HepG2 (cell line): ENCODE data around the gene EEF1A1. TPM values are rescaled to one million over a fixed set of nuclear protein-coding genes. Genes with fewer than 3 reads are reported as not detected.

Experiments
- ATAC-seq: fragments of 200-7000 bp; cut with Tn5 transposase; 3 replicates; pipeline ENCODE4 v1.9.1; 2020; ENCODE audit warnings: mild to moderate bottlenecking, moderate library complexity
- BruUV-seq: library from RNA; stranded (reverse); fragments of 400-500 nt; replicated peaks from 2 replicates; lab custom pipeline; 2021; lab: Mats Ljungman, UMichigan
- CTCF ChIA-PET: fragments of 300-600 bp; formaldehyde crosslinking; extraction: SDS; loops from one replicate; lab custom pipeline; 2021; ENCODE audit warnings: low total read pairs, inconsistent platforms, low intra/inter-chr PET ratio; lab: Yijun Ruan, JAX
- POLR2A ChIA-PET: fragments of 350-600 bp; sonication (Branson Sonifier 250); formaldehyde crosslinking; loops from one replicate; lab custom pipeline; 2020; ENCODE audit warnings: antibody characterized with exemption, inconsistent platforms; lab: Yijun Ruan, JAX
- DNase-seq: peaks from one replicate; pipeline ENCODE4 v3.0.0-alpha.2; 2015; ENCODE audit warnings: low spot score
- FAIRE-seq: peaks from 3 replicates; lab custom pipeline; 2011; peaks lifted over from hg19 to GRCh38; lab: Jason Lieb, UNC
- H2AFZ ChIP-seq: one replicate; pipeline ENCODE4 v1.6.1; 2011; ENCODE audit warnings: low read length, inconsistent platforms
- H3K27ac ChIP-seq: fragments of 300-600 bp; 3 replicates; pipeline ENCODE4 v1.8.0; 2011; ENCODE audit warnings: mixed run types, mild to moderate bottlenecking, mixed read lengths, low read length, inconsistent platforms; ENCODE audit not compliant: insufficient read depth; ENCODE audit errors: extremely low read length
- H3K27me3 ChIP-seq, 2 experiments: fragments of 200-600 bp in 1 of 2; 2 replicates in 1 of 2; 3 replicates in 1 of 2; pipeline versions ENCODE4 v1.6.0 to v1.8.0; 2011; ENCODE audit warnings: low read length in 2 of 2, mild to moderate bottlenecking in 2 of 2, moderate library complexity in 2 of 2, inconsistent platforms in 1 of 2; ENCODE audit not compliant: insufficient read depth in 2 of 2, control insufficient read depth in 1 of 2
- H3K36me3 ChIP-seq, 2 experiments: fragments of 200-600 bp in 1 of 2; replicated peaks in 1 of 2; 2 replicates in 1 of 2; 3 replicates in 1 of 2; pipeline versions ENCODE4 v1.5.1 to v1.8.0; 2011; ENCODE audit warnings: low read length in 2 of 2, inconsistent platforms in 1 of 2; ENCODE audit not compliant: insufficient read depth in 2 of 2, control insufficient read depth in 1 of 2
- H3K4me1 ChIP-seq: 2 replicates; pipeline ENCODE4 v1.5.1; 2012; ENCODE audit warnings: low read length, inconsistent platforms; ENCODE audit not compliant: insufficient read depth
- H3K4me2 ChIP-seq: 2 replicates; pipeline ENCODE4 v1.6.0; 2011; ENCODE audit warnings: low read depth, low read length, inconsistent platforms
- H3K4me3 ChIP-seq, 3 experiments: fragments of 200-600 bp in 1 of 3; sonication (generic), shearing (Covaris generic) in 1 of 3; replicated peaks in 1 of 3; 2 replicates each; pipeline ENCODE4 v1.5.1; 2011 to 2016; ENCODE audit warnings: low read length in 3 of 3, inconsistent platforms in 2 of 3, low read depth in 2 of 3, mild to moderate bottlenecking in 2 of 3, control low read depth in 1 of 3, mixed read lengths in 1 of 3; ENCODE audit not compliant: insufficient read depth in 1 of 3
- H3K79me2 ChIP-seq: one replicate; pipeline ENCODE4 v1.6.1; 2011; ENCODE audit warnings: low read length, inconsistent platforms; ENCODE audit not compliant: insufficient read depth
- H3K9ac ChIP-seq: 2 replicates; pipeline ENCODE4 v1.6.0; 2011; ENCODE audit warnings: mild to moderate bottlenecking, low read depth, low read length, inconsistent platforms; ENCODE audit not compliant: insufficient read depth
- H3K9me3 ChIP-seq: 2 replicates; pipeline ENCODE4 v1.5.1; 2012; ENCODE audit warnings: mild to moderate bottlenecking, low read length
- H4K20me1 ChIP-seq: 2 replicates; pipeline ENCODE4 v1.6.0; 2011; ENCODE audit warnings: inconsistent platforms, mild to moderate bottlenecking, low read length, moderate library complexity; ENCODE audit not compliant: insufficient read depth
- KDM4B ChIP-seq: sonication (generic); formaldehyde crosslinking; IDR thresholded peaks from 2 replicates; pipeline ENCODE4 v1.4.0; 2020; ENCODE audit warnings: missing genetic modification reagents
- RARG ChIP-seq: sonication (generic); formaldehyde crosslinking; IDR thresholded peaks from 2 replicates; pipeline ENCODE4 v1.4.0; 2020; ENCODE audit warnings: low read depth, mild to moderate bottlenecking, missing genetic modification reagents
- RCOR2 ChIP-seq: IDR thresholded peaks from 2 replicates; pipeline ENCODE4 v1.6.1; 2016; ENCODE audit warnings: missing biosample characterization, missing genetic modification reagents
- SMAD9 ChIP-seq: sonication (generic); formaldehyde crosslinking; IDR thresholded peaks from 2 replicates; pipeline ENCODE4 v1.5.1; 2020; ENCODE audit warnings: mild to moderate bottlenecking, missing genetic modification reagents
- ZNF331 ChIP-seq: sonication (generic); formaldehyde crosslinking; IDR thresholded peaks from 2 replicates; pipeline ENCODE4 v1.4.0; 2020; ENCODE audit warnings: missing genetic modification reagents
- WGBS: methylation state at CpG from one replicate; pipeline ENCODE4 v1.1.6; 2017; ENCODE audit warnings: low lambda C conversion rate; 5-methylcytosine and 5-hydroxymethylcytosine counted together
- in situ Hi-C: cut with HindIII; loops from 2 replicates; pipeline ENCODE4 v1.10.0; 2017; ENCODE audit warnings: low pct_unique_long_range_greater_than_20kb; ENCODE audit not compliant: extremely low pct_ligation_motif_present
- intact Hi-C: fragments of 100-400 bp; cut with micrococcal nuclease; formaldehyde crosslinking; loops from one replicate; pipeline ENCODE4 v1.10.0; 2022; ENCODE audit not compliant: unreplicated experiment
- polyA plus RNA-seq, 8 experiments: library from polyadenylated mRNA; depleted of rRNA in 3 of 8; stranded (reverse) in 7 of 8; unstranded in 1 of 8; fragments of >200 nt; fragmentation: Illumina TruSeq in 4 of 8; extraction: Trizol in 4 of 8; gene quantifications; 2 replicates each; pipeline versions ENCODE4 v1.2.1 to v1.2.3, GENCODE V29; 2011 to 2016; ENCODE audit warnings: low read depth in 4 of 8, missing spikeins in 1 of 8, mixed read lengths in 1 of 8; ENCODE audit not compliant: insufficient read depth in 1 of 8
- total RNA-seq, 5 experiments: library from RNA; depleted of rRNA; stranded (reverse); fragments of >200 nt; fragmentation: Illumina TruSeq; extraction: Trizol; gene quantifications; 2 replicates each; pipeline ENCODE4 v1.2.3, GENCODE V29; 2016; ENCODE audit warnings: low read depth in 1 of 5
- TF ChIP-seq, protein P1 (sequence below): IDR thresholded peaks from 2 replicates; pipeline ENCODE4 v1.6.1; 2012; ENCODE audit warnings: inconsistent platforms
- TF ChIP-seq, protein P2 (sequence below): IDR thresholded peaks from 2 replicates; pipeline ENCODE4 v1.6.1; 2018; ENCODE audit warnings: missing genetic modification reagents
- TF ChIP-seq, protein P3 (sequence below): sonication (generic); formaldehyde crosslinking; IDR thresholded peaks from 2 replicates; pipeline ENCODE4 v1.4.0; 2020; ENCODE audit warnings: missing genetic modification reagents, borderline replicate concordance
- TF ChIP-seq, protein P4 (sequence below), 2 experiments: fragments of 450-650 bp in 1 of 2; sonication (generic) in 1 of 2; formaldehyde crosslinking; IDR thresholded peaks; 2 replicates each; pipeline versions ENCODE4 v1.5.0 to v1.8.0; 2020 to 2022; ENCODE audit warnings: mild to moderate bottlenecking in 1 of 2, missing genetic modification reagents in 1 of 2
- TF ChIP-seq, protein P5 (sequence below): sonication (generic); formaldehyde crosslinking; IDR thresholded peaks from 2 replicates; pipeline ENCODE4 v1.5.0; 2020; ENCODE audit warnings: missing genetic modification reagents
- TF ChIP-seq, protein P6 (sequence below): sonication (generic); formaldehyde crosslinking; IDR thresholded peaks from 2 replicates; pipeline ENCODE4 v1.4.0; 2020; ENCODE audit warnings: missing genetic modification reagents
- TF ChIP-seq, protein P7 (sequence below): sonication (generic); formaldehyde crosslinking; IDR thresholded peaks from 2 replicates; pipeline ENCODE4 v1.9.0; 2022; ENCODE audit warnings: low read depth, missing genetic modification reagents

EEF1A1 gene
- total and polyA plus RNA-seq, 2 of the 13 experiments (the other 11 are each of a cell fraction or from before 2014, with no cell fraction given), result 13,726 to 17,172 TPM

DNA sequence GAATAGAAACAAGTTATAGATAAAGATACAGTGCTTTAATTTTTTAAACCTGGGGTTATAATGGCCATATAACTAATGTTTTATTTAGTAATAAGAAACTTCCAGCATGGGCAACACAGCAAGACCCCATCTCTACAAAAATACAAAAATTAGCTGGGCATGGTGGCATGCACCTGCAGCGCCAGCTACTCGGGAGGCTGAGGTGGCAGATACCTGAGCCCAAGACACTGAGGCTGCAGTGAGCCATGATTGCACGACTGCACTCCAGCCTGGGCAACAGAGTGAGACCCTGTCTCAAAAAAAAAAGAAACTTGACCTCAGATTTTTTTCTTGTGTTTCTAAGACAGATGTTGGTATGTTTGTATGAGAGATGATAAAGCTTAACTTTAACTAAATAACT lies 22.9 kb downstream of the EEF1A1 start:
- 95% methylated on average over 3 of the region's 3 CpGs for WGBS
- H3K36me3 ChIP-seq, result peaks cover 7 to 54% of the 10 kb centered on the region in 2 experiments
- TF ChIP-seq, protein P1, sequence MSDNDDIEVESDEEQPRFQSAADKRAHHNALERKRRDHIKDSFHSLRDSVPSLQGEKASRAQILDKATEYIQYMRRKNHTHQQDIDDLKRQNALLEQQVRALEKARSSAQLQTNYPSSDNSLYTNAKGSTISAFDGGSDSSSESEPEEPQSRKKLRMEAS, result no peak
- TF ChIP-seq KDM4B (CRISPR knock-in tag) (no peak), RCOR2 (CRISPR knock-in tag) (no peak), SMAD9 (CRISPR knock-in tag) (no peak), RARG (CRISPR knock-in tag) (no peak), ZNF331 (CRISPR knock-in tag) (no peak)
- TF ChIP-seq, protein P2, sequence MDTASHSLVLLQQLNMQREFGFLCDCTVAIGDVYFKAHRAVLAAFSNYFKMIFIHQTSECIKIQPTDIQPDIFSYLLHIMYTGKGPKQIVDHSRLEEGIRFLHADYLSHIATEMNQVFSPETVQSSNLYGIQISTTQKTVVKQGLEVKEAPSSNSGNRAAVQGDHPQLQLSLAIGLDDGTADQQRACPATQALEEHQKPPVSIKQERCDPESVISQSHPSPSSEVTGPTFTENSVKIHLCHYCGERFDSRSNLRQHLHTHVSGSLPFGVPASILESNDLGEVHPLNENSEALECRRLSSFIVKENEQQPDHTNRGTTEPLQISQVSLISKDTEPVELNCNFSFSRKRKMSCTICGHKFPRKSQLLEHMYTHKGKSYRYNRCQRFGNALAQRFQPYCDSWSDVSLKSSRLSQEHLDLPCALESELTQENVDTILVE, result no peak
- TF ChIP-seq, protein P3, sequence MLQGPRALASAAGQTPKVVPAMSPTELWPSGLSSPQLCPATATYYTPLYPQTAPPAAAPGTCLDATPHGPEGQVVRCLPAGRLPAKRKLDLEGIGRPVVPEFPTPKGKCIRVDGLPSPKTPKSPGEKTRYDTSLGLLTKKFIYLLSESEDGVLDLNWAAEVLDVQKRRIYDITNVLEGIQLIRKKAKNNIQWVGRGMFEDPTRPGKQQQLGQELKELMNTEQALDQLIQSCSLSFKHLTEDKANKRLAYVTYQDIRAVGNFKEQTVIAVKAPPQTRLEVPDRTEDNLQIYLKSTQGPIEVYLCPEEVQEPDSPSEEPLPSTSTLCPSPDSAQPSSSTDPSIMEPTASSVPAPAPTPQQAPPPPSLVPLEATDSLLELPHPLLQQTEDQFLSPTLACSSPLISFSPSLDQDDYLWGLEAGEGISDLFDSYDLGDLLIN (CRISPR knock-in tag), result no peak
- TF ChIP-seq, protein P4, sequence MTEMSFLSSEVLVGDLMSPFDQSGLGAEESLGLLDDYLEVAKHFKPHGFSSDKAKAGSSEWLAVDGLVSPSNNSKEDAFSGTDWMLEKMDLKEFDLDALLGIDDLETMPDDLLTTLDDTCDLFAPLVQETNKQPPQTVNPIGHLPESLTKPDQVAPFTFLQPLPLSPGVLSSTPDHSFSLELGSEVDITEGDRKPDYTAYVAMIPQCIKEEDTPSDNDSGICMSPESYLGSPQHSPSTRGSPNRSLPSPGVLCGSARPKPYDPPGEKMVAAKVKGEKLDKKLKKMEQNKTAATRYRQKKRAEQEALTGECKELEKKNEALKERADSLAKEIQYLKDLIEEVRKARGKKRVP (CRISPR knock-in tag; IDR thresholded peaks at IDR 0.05), result no peak
- TF ChIP-seq, protein P5, sequence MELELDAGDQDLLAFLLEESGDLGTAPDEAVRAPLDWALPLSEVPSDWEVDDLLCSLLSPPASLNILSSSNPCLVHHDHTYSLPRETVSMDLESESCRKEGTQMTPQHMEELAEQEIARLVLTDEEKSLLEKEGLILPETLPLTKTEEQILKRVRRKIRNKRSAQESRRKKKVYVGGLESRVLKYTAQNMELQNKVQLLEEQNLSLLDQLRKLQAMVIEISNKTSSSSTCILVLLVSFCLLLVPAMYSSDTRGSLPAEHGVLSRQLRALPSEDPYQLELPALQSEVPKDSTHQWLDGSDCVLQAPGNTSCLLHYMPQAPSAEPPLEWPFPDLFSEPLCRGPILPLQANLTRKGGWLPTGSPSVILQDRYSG (CRISPR knock-in tag), result no peak
- TF ChIP-seq, protein P6, sequence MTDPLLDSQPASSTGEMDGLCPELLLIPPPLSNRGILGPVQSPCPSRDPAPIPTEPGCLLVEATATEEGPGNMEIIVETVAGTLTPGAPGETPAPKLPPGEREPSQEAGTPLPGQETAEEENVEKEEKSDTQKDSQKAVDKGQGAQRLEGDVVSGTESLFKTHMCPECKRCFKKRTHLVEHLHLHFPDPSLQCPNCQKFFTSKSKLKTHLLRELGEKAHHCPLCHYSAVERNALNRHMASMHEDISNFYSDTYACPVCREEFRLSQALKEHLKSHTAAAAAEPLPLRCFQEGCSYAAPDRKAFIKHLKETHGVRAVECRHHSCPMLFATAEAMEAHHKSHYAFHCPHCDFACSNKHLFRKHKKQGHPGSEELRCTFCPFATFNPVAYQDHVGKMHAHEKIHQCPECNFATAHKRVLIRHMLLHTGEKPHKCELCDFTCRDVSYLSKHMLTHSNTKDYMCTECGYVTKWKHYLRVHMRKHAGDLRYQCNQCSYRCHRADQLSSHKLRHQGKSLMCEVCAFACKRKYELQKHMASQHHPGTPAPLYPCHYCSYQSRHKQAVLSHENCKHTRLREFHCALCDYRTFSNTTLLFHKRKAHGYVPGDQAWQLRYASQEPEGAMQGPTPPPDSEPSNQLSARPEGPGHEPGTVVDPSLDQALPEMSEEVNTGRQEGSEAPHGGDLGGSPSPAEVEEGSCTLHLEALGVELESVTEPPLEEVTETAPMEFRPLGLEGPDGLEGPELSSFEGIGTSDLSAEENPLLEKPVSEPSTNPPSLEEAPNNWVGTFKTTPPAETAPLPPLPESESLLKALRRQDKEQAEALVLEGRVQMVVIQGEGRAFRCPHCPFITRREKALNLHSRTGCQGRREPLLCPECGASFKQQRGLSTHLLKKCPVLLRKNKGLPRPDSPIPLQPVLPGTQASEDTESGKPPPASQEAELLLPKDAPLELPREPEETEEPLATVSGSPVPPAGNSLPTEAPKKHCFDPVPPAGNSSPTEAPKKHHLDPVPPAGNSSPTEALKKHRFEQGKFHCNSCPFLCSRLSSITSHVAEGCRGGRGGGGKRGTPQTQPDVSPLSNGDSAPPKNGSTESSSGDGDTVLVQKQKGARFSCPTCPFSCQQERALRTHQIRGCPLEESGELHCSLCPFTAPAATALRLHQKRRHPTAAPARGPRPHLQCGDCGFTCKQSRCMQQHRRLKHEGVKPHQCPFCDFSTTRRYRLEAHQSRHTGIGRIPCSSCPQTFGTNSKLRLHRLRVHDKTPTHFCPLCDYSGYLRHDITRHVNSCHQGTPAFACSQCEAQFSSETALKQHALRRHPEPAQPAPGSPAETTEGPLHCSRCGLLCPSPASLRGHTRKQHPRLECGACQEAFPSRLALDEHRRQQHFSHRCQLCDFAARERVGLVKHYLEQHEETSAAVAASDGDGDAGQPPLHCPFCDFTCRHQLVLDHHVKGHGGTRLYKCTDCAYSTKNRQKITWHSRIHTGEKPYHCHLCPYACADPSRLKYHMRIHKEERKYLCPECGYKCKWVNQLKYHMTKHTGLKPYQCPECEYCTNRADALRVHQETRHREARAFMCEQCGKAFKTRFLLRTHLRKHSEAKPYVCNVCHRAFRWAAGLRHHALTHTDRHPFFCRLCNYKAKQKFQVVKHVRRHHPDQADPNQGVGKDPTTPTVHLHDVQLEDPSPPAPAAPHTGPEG (CRISPR knock-in tag), result no peak
- TF ChIP-seq, protein P7, sequence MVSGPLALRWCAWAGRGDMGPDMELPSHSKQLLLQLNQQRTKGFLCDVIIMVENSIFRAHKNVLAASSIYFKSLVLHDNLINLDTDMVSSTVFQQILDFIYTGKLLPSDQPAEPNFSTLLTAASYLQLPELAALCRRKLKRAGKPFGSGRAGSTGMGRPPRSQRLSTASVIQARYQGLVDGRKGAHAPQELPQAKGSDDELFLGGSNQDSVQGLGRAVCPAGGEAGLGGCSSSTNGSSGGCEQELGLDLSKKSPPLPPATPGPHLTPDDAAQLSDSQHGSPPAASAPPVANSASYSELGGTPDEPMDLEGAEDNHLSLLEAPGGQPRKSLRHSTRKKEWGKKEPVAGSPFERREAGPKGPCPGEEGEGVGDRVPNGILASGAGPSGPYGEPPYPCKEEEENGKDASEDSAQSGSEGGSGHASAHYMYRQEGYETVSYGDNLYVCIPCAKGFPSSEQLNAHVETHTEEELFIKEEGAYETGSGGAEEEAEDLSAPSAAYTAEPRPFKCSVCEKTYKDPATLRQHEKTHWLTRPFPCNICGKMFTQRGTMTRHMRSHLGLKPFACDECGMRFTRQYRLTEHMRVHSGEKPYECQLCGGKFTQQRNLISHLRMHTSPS (CRISPR knock-in tag), result no peak

More for the DNA sequence above, 22.9 kb downstream of the EEF1A1 start:
- Histone ChIP-seq H3K27ac (no peak overlapping the region), H3K4me2 (no peak overlapping the region), H3K79me2 (no peaks in the 10 kb centered on the region), H4K20me1 (no peaks in the 10 kb centered on the region), H2AFZ (no peak overlapping the region), H3K4me1 (no peaks in the 10 kb centered on the region), H3K4me3 (no peak overlapping the region), H3K27me3 (no peaks in the 10 kb centered on the region), H3K9me3 (no peaks in the 10 kb centered on the region), H3K9ac (no peak overlapping the region)
- ATAC-seq (no peak), DNase-seq (no peak), FAIRE-seq (no peak)
- BruUV-seq, result no TSS peak
- POLR2A ChIA-PET, result no interaction called here
- intact Hi-C loops, result no loop called here
- CTCF ChIA-PET, result no interaction called here
- in situ Hi-C loops, result no loop called here
